Measurements from ENCODE around the gene TMEM218.

DNA sequence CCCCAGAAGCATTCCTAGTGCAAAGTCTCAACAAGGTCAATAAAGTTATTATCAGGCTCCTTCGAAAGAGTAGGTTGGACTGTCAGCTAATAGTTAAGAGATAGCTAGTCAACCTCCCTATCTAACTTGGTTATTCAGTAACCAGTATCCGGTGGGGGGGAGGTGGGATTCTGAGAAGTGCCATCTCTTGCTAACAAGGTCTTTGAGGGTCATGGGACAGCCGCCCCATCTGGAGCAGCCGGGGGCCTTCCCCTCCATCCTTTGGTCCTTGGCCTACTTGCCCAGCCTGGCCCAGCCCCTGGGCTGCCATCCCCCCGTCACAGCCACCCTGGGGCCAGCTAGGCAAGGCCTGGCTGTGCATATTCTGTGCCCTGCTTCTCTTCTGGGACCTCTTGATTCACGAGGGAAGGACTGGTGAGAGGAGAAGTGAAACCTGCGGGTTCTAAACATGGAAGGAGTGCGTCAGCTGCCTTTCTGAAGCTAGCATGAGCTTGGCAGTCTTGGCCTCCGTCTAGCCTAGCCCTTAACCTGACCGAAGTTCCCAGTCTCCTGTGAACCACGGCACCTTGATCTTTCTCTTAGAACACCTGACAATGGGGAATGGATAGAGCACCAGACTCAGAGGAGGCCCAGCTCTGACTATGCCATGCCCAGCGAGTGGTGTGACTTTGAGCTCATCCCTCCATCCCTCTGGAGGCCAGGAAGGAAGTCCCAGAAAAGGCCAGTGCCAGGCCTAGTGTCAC is 39.0 kb downstream of the TMEM218 start:
- TF ChIP-seq POLR2A (IDR thresholded peaks at IDR 0.05; ENCODE audit: low read length) = no peak
- TF ChIP-seq GATA1 (IDR thresholded peaks at IDR 0.05; ENCODE audit: low read depth, low read length) = no peak
